ENCODE results near the gene FLNB. TPM values are rescaled to one million over a fixed set of nuclear protein-coding genes. Genes with fewer than 3 reads are reported as not detected.

Gene FLNB
- total RNA-seq, 4 donors from 2014 or later, result 282 to 707 (median 563) TPM

GRCh38 chr3:58015520-58015915 is 7.3 kb downstream of the FLNB start:
- no peaks in the 10 kb centered on the region for H3K36me3 ChIP-seq
- intact Hi-C loops (cut with DNase I; ENCODE audit: low total_unique reads) (loop anchor here (10.0 kb wide), 1 partner anchor 49 kb away; no protein-coding TSS in a partner anchor), in situ Hi-C loops (cut with MboI; ENCODE audit: low pct_ligation_motif_present in 1 of 4, low pct_unique_long_range_greater_than_20kb in 1 of 4, low sequenced_read_pairs in 3 of 4) (loop anchor here in 1 of 4 donors (10.0 kb wide), 1 partner anchor 139 kb away; no protein-coding TSS in a partner anchor)
- WGBS, 2 donors (ENCODE audit: low coverage in 1 of 2), result 65% methylated on average over 3 of the region's 3 CpGs; no CpG with 5 or more reads in 1 of the 2 donors
- H3K4me1 ChIP-seq, result peaks cover 50 to 100% (median 92%) of the 10 kb centered on the region in 4 donors
- TF ChIP-seq CTCF (IDR thresholded peaks at IDR 0.05) (no peak), POLR2A (IDR thresholded peaks at IDR 0.05) (no peak), POLR2AphosphoS5 (IDR thresholded peaks at IDR 0.05) (no peak), EP300 (IDR thresholded peaks at IDR 0.05; ENCODE audit: low read depth) (no peak)
- no peaks in the 10 kb centered on the region for H3K27me3 ChIP-seq
- H3K4me3 ChIP-seq, result no peak overlapping the region
- H3K27ac ChIP-seq, result peak overlapping the region; percentile 89 to 95 (median 90)
- no peak for DNase-seq
- H3K9me3 ChIP-seq, result no peaks in the 10 kb centered on the region

- H3K4me1 ChIP-seq, result peaks cover 55 to 100% (median 93%) of the 10 kb centered on the region in 4 donors
- H3K4me3 ChIP-seq, result peak overlapping the region in 1 of 4 donors; percentile 11
- no peaks in the 10 kb centered on the region for H3K9me3 ChIP-seq
- TF ChIP-seq POLR2AphosphoS5 (IDR thresholded peaks at IDR 0.05), result no peak
- no peak for TF ChIP-seq CTCF (IDR thresholded peaks at IDR 0.05)
- TF ChIP-seq EP300 (IDR thresholded peaks at IDR 0.05; ENCODE audit: low read depth), result no peak
- TF ChIP-seq POLR2A (IDR thresholded peaks at IDR 0.05), result no peak
- no peaks in the 10 kb centered on the region for H3K36me3 ChIP-seq
- DNase-seq, result no peak
- in situ Hi-C loops (cut with MboI; ENCODE audit: low pct_ligation_motif_present in 1 of 4, low pct_unique_long_range_greater_than_20kb in 1 of 4, low sequenced_read_pairs in 3 of 4) (loop anchor here in 1 of 4 donors (10.0 kb wide), 1 partner anchor 138 kb away; no protein-coding TSS in a partner anchor), intact Hi-C loops (cut with DNase I; ENCODE audit: low total_unique reads) (loop anchor here (10.0 kb wide), 1 partner anchor 48 kb away; no protein-coding TSS in a partner anchor)
- peak overlapping the region; percentile 89 to 95 (median 90) for H3K27ac ChIP-seq
- no peaks in the 10 kb centered on the region for H3K27me3 ChIP-seq
- 30 to 33% methylated on average over 1 of the region's 1 CpG for WGBS, 2 donors (ENCODE audit: low coverage in 1 of 2)
These were observed 8.5 kb downstream of the FLNB start for GRCh38 chr3:58016710-58017109.

- TF ChIP-seq EP300 (IDR thresholded peaks at IDR 0.05; ENCODE audit: low read depth) (no peak), CTCF (IDR thresholded peaks at IDR 0.05) (no peak), POLR2AphosphoS5 (IDR thresholded peaks at IDR 0.05) (no peak), POLR2A (IDR thresholded peaks at IDR 0.05) (no peak)
- peak overlapping the region; percentile 89 to 95 (median 90) for H3K27ac ChIP-seq
- no peak for DNase-seq
- WGBS, 2 donors (ENCODE audit: low coverage in 1 of 2), result 66 to 72% methylated on average over 7 to 8 of the region's 8 CpGs
- peaks cover 44 to 98% (median 84%) of the 10 kb centered on the region in 4 donors for H3K4me1 ChIP-seq
- in situ Hi-C loops (cut with MboI; ENCODE audit: low pct_ligation_motif_present in 1 of 4, low pct_unique_long_range_greater_than_20kb in 1 of 4, low sequenced_read_pairs in 3 of 4), result loop anchor here in 1 of 4 donors (10.0 kb wide), 1 partner anchor 136 kb away; no protein-coding TSS in a partner anchor
- no peak overlapping the region for H3K4me3 ChIP-seq
- intact Hi-C loops (cut with DNase I; ENCODE audit: low total_unique reads), result loop anchor here (10.0 kb wide), 1 partner anchor 46 kb away; no protein-coding TSS in a partner anchor
- no peaks in the 10 kb centered on the region for H3K36me3 ChIP-seq
- H3K27me3 ChIP-seq, result no peaks in the 10 kb centered on the region
- H3K9me3 ChIP-seq, result no peaks in the 10 kb centered on the region
These were observed 10.9 kb downstream of the FLNB start for GRCh38 chr3:58018892-58019742.

GRCh38 chr3:58020783-58021071 is 12.5 kb downstream of the FLNB start:
- intact Hi-C loops (cut with DNase I; ENCODE audit: low total_unique reads), result no loop called here
- H3K9me3 ChIP-seq, result no peaks in the 10 kb centered on the region
- peaks cover 43 to 93% (median 79%) of the 10 kb centered on the region in 4 donors for H3K4me1 ChIP-seq
- 46 to 55% methylated on average over 6 to 7 of the region's 7 CpGs for WGBS, 2 donors (ENCODE audit: low coverage in 1 of 2)
- no peak for TF ChIP-seq CTCF (IDR thresholded peaks at IDR 0.05)
- no peak for TF ChIP-seq EP300 (IDR thresholded peaks at IDR 0.05; ENCODE audit: low read depth)
- TF ChIP-seq POLR2AphosphoS5 (IDR thresholded peaks at IDR 0.05), result no peak
- no peak for TF ChIP-seq POLR2A (IDR thresholded peaks at IDR 0.05)
- H3K27ac ChIP-seq, result peak overlapping the region; percentile 89 to 95 (median 90)
- in situ Hi-C loops (cut with MboI; ENCODE audit: low pct_ligation_motif_present in 1 of 4, low pct_unique_long_range_greater_than_20kb in 1 of 4, low sequenced_read_pairs in 3 of 4), result no loop called here
- no peaks in the 10 kb centered on the region for H3K36me3 ChIP-seq
- no peak for DNase-seq
- H3K4me3 ChIP-seq, result no peak overlapping the region
- no peaks in the 10 kb centered on the region for H3K27me3 ChIP-seq
